ENCODE measurements around the gene BPGM. TPM values are rescaled to one million over a fixed set of nuclear protein-coding genes. Genes with fewer than 3 reads are reported as not detected.

Gene BPGM
- total and polyA plus RNA-seq, 2 donors (not counting 1 experiment from before 2014, with no cell fraction given): 7.0 to 9.7 TPM

DNA sequence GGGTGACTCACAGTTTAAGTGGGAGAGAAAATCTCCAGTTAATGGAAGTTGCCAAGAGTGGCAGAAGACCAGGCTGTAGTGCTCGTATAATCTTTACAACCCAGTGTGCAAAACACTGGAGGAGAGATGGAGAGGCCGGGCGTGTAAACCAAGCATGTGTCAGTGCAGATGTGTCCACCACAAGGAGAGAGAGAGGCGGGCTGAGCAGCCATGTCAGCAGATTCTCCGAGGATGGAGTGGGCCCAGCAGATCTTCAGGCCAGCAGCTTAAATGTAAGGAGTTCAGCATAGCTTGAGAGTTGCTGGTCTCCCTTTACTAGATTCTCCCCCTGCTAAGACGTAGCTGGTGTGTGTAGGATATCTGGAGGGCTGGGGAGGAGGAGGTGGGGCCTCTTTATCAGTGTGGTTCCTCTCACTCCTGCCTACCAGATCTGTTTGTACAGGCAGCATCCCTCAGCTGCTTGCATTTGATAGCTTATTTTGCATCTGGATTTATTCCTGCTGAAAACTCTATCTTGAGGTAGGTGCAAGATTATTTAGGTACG, 13.7 kb downstream of the BPGM start:
- H3K9ac ChIP-seq (ENCODE audit: low read length): no peak overlapping the region
- POLR2A ChIA-PET: no interaction called here
- peaks cover 0 to 2% (median 0%) of the 10 kb centered on the region in 3 donors for H3K9me3 ChIP-seq (ENCODE audit: control extremely low read depth in 1 of 3, control insufficient read depth in 2 of 3, insufficient read depth in 1 of 3, low read length in 2 of 3)
- no peak overlapping the region for H3K27ac ChIP-seq (ENCODE audit: low read length in 2 of 2)
- intact Hi-C loops (cut with micrococcal nuclease): no loop called here
- H4K20me1 ChIP-seq (ENCODE audit: control insufficient read depth, insufficient read depth, low read length, poor library complexity, severe bottlenecking): peaks cover 9% of the 10 kb centered on the region
- no peaks in the 10 kb centered on the region for H3K27me3 ChIP-seq (replicated peaks in 1 of 4; ENCODE audit: control extremely low read depth in 1 of 4, control insufficient read depth in 3 of 4, insufficient read depth in 4 of 4, low read length in 3 of 4)
- H3K4me2 ChIP-seq (replicated peaks; ENCODE audit: low read depth, low read length, poor library complexity, severe bottlenecking): no peak overlapping the region
- peaks cover 58% of the 10 kb centered on the region for H3K79me2 ChIP-seq (ENCODE audit: control insufficient read depth, insufficient read depth, low read length)
- no peak for ATAC-seq (ENCODE audit: low read depth)
- no peaks in the 10 kb centered on the region for H3K4me1 ChIP-seq (ENCODE audit: control insufficient read depth in 2 of 2, insufficient read depth in 2 of 2, low read length in 2 of 2)
- CTCF ChIA-PET: interaction anchor here (1.0 to 1.9 kb wide), 3 partner anchors 13 to 26 kb away, joined by 4 to 5 read pairs (median 4); no protein-coding TSS in a partner anchor
- Mint-ChIP-seq H3K4me3 (no peak overlapping the region), H3K4me1 (peaks cover 2% of the 10 kb centered on the region), H3K27me3 (no peaks in the 10 kb centered on the region), H3K9me3 (ENCODE audit: insufficient read depth) (peaks cover 5% of the 10 kb centered on the region), H3K27ac (no peak overlapping the region)
- no peak for TF ChIP-seq EZH2 (IDR thresholded peaks at IDR 0.05; ENCODE audit: borderline replicate concordance, insufficient read depth, low read depth, low read length, poor library complexity, severe bottlenecking)
- TF ChIP-seq, protein P1, sequence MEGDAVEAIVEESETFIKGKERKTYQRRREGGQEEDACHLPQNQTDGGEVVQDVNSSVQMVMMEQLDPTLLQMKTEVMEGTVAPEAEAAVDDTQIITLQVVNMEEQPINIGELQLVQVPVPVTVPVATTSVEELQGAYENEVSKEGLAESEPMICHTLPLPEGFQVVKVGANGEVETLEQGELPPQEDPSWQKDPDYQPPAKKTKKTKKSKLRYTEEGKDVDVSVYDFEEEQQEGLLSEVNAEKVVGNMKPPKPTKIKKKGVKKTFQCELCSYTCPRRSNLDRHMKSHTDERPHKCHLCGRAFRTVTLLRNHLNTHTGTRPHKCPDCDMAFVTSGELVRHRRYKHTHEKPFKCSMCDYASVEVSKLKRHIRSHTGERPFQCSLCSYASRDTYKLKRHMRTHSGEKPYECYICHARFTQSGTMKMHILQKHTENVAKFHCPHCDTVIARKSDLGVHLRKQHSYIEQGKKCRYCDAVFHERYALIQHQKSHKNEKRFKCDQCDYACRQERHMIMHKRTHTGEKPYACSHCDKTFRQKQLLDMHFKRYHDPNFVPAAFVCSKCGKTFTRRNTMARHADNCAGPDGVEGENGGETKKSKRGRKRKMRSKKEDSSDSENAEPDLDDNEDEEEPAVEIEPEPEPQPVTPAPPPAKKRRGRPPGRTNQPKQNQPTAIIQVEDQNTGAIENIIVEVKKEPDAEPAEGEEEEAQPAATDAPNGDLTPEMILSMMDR (IDR thresholded peaks at IDR 0.05): no peak
- no peak overlapping the region for H3K4me3 ChIP-seq (ENCODE audit: control extremely low read depth in 1 of 5, extremely low read depth in 1 of 5, insufficient read depth in 1 of 5, low read depth in 2 of 5, low read length in 4 of 5)
- no peak for DNase-seq
- WGBS (ENCODE audit: insufficient coverage): 100% methylated on average over 6 of the region's 7 CpGs
- no peak overlapping the region for H2AFZ ChIP-seq (ENCODE audit: insufficient read depth, low read depth, low read length, poor library complexity, severe bottlenecking)
- peaks cover 15 to 31% of the 10 kb centered on the region in 2 experiments for H3K36me3 ChIP-seq (replicated peaks in 1 of 2; ENCODE audit: control extremely low read depth in 1 of 2, control insufficient read depth in 1 of 2, extremely low read depth in 1 of 2, insufficient read depth in 2 of 2, low read length in 1 of 2)

DNA sequence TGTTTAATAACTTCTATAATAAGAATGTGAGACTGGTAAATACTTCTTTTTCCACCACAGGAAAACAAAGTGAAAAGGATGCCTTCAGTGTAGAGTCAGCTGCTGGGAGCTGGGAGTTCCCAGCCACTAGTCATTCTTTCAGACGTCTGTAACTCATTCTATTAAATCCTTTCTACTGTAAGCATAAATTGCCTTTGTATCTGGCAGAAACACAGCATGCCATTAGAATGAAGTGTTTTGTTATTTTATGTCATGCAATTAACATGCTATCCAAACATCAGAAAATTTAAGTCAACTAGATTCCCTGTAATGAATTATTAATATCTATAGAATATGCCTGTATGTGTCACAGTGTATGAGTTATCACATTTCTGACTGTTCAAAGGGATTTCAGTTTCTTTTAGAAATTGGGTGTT, 14.3 kb downstream of the BPGM start:
- no CpG with 5 or more reads among the region's 1 CpG for WGBS (ENCODE audit: insufficient coverage)
- Mint-ChIP-seq H3K9me3 (ENCODE audit: insufficient read depth) (peaks cover 3% of the 10 kb centered on the region), H3K27ac (no peak overlapping the region), H3K4me1 (peaks cover 2% of the 10 kb centered on the region), H3K4me3 (no peak overlapping the region), H3K27me3 (no peaks in the 10 kb centered on the region)
- H2AFZ ChIP-seq (ENCODE audit: insufficient read depth, low read depth, low read length, poor library complexity, severe bottlenecking): no peak overlapping the region
- peaks cover 54% of the 10 kb centered on the region for H3K79me2 ChIP-seq (ENCODE audit: control insufficient read depth, insufficient read depth, low read length)
- no peak for DNase-seq
- TF ChIP-seq EZH2 (IDR thresholded peaks at IDR 0.05; ENCODE audit: borderline replicate concordance, insufficient read depth, low read depth, low read length, poor library complexity, severe bottlenecking): no peak
- TF ChIP-seq, protein P1 (IDR thresholded peaks at IDR 0.05): no peak
- peaks cover 0 to under 1% (median 0%) of the 10 kb centered on the region in 3 donors for H3K9me3 ChIP-seq (ENCODE audit: control extremely low read depth in 1 of 3, control insufficient read depth in 2 of 3, insufficient read depth in 1 of 3, low read length in 2 of 3)
- H3K9ac ChIP-seq (ENCODE audit: low read length): no peak overlapping the region
- no peaks in the 10 kb centered on the region for H3K27me3 ChIP-seq (replicated peaks in 1 of 4; ENCODE audit: control extremely low read depth in 1 of 4, control insufficient read depth in 3 of 4, insufficient read depth in 4 of 4, low read length in 3 of 4)
- ATAC-seq (ENCODE audit: low read depth): no peak
- POLR2A ChIA-PET: no interaction called here
- intact Hi-C loops (cut with micrococcal nuclease): no loop called here
- H3K4me1 ChIP-seq (ENCODE audit: control insufficient read depth in 2 of 2, insufficient read depth in 2 of 2, low read length in 2 of 2): no peaks in the 10 kb centered on the region
- H3K4me3 ChIP-seq (ENCODE audit: control extremely low read depth in 1 of 5, extremely low read depth in 1 of 5, insufficient read depth in 1 of 5, low read depth in 2 of 5, low read length in 4 of 5): no peak overlapping the region
- CTCF ChIA-PET: interaction anchor here (1.0 to 1.9 kb wide), 3 partner anchors 13 to 27 kb away, joined by 4 to 5 read pairs (median 4); no protein-coding TSS in a partner anchor
- H3K4me2 ChIP-seq (replicated peaks; ENCODE audit: low read depth, low read length, poor library complexity, severe bottlenecking): no peak overlapping the region
- no peak overlapping the region for H3K27ac ChIP-seq (ENCODE audit: low read length in 2 of 2)
- peaks cover 15 to 32% of the 10 kb centered on the region in 2 experiments for H3K36me3 ChIP-seq (replicated peaks in 1 of 2; ENCODE audit: control extremely low read depth in 1 of 2, control insufficient read depth in 1 of 2, extremely low read depth in 1 of 2, insufficient read depth in 2 of 2, low read length in 1 of 2)
- peaks cover 9% of the 10 kb centered on the region for H4K20me1 ChIP-seq (ENCODE audit: control insufficient read depth, insufficient read depth, low read length, poor library complexity, severe bottlenecking)
